ENCODE results near the gene DCUN1D2.

- TF ChIP-seq CTCF (IDR thresholded peaks at IDR 0.05) (no peak), POLR2A (IDR thresholded peaks at IDR 0.05) (no peak)
Observed at GRCh38 chr13:113477724-113478123, 12.8 kb downstream of the DCUN1D2 start.
